Ascending aorta (tissue), 2 donors: ENCODE data around the gene RRAGB. TPM values are rescaled to one million over a fixed set of nuclear protein-coding genes. Genes with fewer than 3 reads are reported as not detected.

Experiments used
- DNase-seq, 2 donors: peaks; one replicate each; pipeline ENCODE4 v3.0.0-alpha.2; 2019; ENCODE audit warnings: low spot score in 2 of 2
- H3K27ac ChIP-seq, 2 donors: fragments of 200-600 bp; sonication (generic); one replicate each; pipeline ENCODE4 v1.5.1; 2016 to 2017; ENCODE audit warnings: mild to moderate bottlenecking in 1 of 2
- H3K27me3 ChIP-seq: fragments of 200-600 bp; sonication (generic); one replicate; pipeline ENCODE4 v1.5.1; 2017
- H3K36me3 ChIP-seq, 2 donors: fragments of 200-600 bp; sonication (generic); one replicate each; pipeline ENCODE4 v1.5.1; 2016
- H3K4me1 ChIP-seq, 2 donors: fragments of 200-600 bp; sonication (generic); one replicate each; pipeline ENCODE4 v1.5.1; 2016 to 2017; ENCODE audit warnings: mild to moderate bottlenecking in 1 of 2
- H3K4me3 ChIP-seq, 2 donors: fragments of 200-600 bp; sonication (generic); one replicate each; pipeline ENCODE4 v1.5.1; 2016 to 2017; ENCODE audit warnings: mild to moderate bottlenecking in 1 of 2
- H3K9me3 ChIP-seq, 2 donors: fragments of 200-600 bp; sonication (generic); one replicate each; pipeline ENCODE4 v1.5.1; 2016
- CTCF ChIP-seq, 3 experiments: fragments of 200-600 bp in 2 of 3; fragments of 450-650 bp in 1 of 3; sonication (generic) in 2 of 3; IDR thresholded peaks; one replicate each; pipeline ENCODE4 v1.5.1; 2016 to 2019; ENCODE audit warnings: antibody characterized with exemption in 3 of 3, mild to moderate bottlenecking in 1 of 3, moderate library complexity in 1 of 3
- intact Hi-C: fragments of 100-400 bp; cut with DNase I; formaldehyde crosslinking; loops from one replicate; pipeline ENCODE4 v1.15.1; 2023
- total RNA-seq: library from RNA; depleted of rRNA; stranded (reverse); fragments of >200 nt; gene quantifications from one replicate; pipeline ENCODE4 v1.1.0, GENCODE V29; 2016

RRAGB gene
- total RNA-seq, 1 donor from 2014 or later = 9.9 TPM

- no peak overlapping the region for H3K4me3 ChIP-seq
- no peaks in the 10 kb centered on the region for H3K9me3 ChIP-seq
- no peaks in the 10 kb centered on the region for H3K36me3 ChIP-seq
- intact Hi-C loops = no loop called here
- H3K4me1 ChIP-seq = no peaks in the 10 kb centered on the region
- DNase-seq = no peak
- H3K27me3 ChIP-seq = no peaks in the 10 kb centered on the region
- no peak overlapping the region for H3K27ac ChIP-seq
- TF ChIP-seq CTCF (IDR thresholded peaks at IDR 0.05) = no peak
Observed at GRCh38 chrX:55794405-55794804, 76.9 kb downstream of the RRAGB start.

- H3K9me3 ChIP-seq = no peaks in the 10 kb centered on the region
- TF ChIP-seq CTCF (IDR thresholded peaks at IDR 0.05) = no peak
- no peaks in the 10 kb centered on the region for H3K4me1 ChIP-seq
- H3K27me3 ChIP-seq = no peaks in the 10 kb centered on the region
- H3K27ac ChIP-seq = no peak overlapping the region
- DNase-seq = no peak
- intact Hi-C loops = no loop called here
- H3K4me3 ChIP-seq = no peak overlapping the region
- H3K36me3 ChIP-seq = no peaks in the 10 kb centered on the region
Observed at GRCh38 chrX:55796496-55796895, 78.9 kb downstream of the RRAGB start.

GRCh38 chrX:55801811-55802210, 84.3 kb downstream of the RRAGB start:
- no peak overlapping the region for H3K27ac ChIP-seq
- H3K4me3 ChIP-seq = no peak overlapping the region
- no peaks in the 10 kb centered on the region for H3K9me3 ChIP-seq
- intact Hi-C loops = no loop called here
- TF ChIP-seq CTCF (IDR thresholded peaks at IDR 0.05) = no peak
- no peaks in the 10 kb centered on the region for H3K27me3 ChIP-seq
- no peaks in the 10 kb centered on the region for H3K36me3 ChIP-seq
- no peaks in the 10 kb centered on the region for H3K4me1 ChIP-seq
- DNase-seq = no peak

Other genes starting within 250 kb of the RRAGB start
- gene USP51, start 227.9 kb upstream of the RRAGB start, total RNA-seq = 9.0 TPM
- gene FOXR2, start 94.3 kb upstream of the RRAGB start, total RNA-seq = not detected